ENCODE results near the gene PCDHB11.
"Not testable (repeated sequence)": the region's sequence is repeated elsewhere in the genome, so short reads cannot be mapped to it uniquely, and the experiment has no call there.

The PCDHB11 gene

GRCh38 chr5:141199359-141200235, at the start of gene PCDHB11:
PCDHB11 (plus strand) TSS chr5:141199627; CDS start chr5:141199775, 148 bp downstream.
- no peak for DNase-seq

DNA sequence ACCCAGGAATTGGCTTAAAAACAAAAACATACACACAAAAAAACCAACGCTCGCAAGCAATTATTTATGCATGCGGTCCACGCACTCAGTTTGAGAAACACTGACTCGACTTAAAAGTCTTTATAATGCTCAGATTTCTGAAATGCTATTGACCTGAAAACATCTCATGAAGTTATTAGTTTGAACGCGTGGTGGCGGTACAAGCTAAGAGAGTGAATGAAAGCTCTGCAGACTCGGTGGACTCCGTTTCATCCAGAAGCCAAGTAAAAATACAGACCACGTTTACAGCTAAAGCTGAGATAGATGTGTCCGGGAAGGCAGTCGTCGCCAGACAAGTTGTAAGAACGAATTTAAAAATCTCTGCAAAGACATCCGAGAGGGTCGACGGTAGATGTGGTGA, 49.6 kb upstream of the PCDHB11 start, which contains the start of gene PCDHB6:
Gene PCDHB6, plus strand, starts transcription at position 246 of the 400 bp plus-strand sequence. CDS start 201 bp downstream, outside the sequence.
- no peak for DNase-seq

DNA sequence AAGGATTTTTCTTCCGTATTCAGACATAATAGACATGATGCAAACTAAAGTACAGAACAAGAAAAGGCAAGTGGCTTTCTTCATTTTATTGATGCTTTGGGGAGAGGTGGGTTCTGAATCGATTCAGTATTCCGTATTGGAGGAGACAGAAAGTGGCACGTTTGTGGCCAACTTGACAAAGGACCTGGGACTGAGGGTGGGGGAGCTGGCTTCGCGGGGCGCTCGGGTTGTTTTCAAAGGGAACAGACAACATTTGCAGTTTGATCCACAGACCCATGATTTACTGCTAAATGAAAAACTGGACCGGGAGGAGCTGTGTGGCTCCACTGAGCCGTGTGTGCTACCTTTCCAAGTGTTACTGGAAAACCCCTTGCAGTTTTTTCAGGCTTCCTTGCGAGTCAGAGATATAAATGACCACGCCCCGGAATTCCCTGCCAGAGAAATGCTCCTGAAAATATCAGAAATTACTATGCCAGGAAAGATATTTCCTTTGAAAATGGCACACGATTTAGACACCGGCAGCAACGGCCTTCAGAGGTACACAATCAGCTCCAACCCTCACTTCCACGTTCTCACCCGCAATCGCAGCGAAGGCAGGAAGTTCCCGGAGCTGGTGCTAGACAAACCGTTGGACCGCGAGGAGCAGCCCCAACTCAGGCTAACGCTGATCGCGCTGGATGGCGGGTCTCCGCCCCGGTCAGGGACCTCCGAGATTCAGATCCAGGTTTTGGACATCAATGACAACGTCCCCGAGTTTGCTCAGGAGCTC, 49.0 kb upstream of the PCDHB11 start:
- DNase-seq = no peak

- DNase-seq = no peak
Observed at GRCh38 chr5:141150993-141151325, 48.5 kb upstream of the PCDHB11 start.

GRCh38 chr5:141151632-141152031, 47.8 kb upstream of the PCDHB11 start:
- DNase-seq = not testable (repeated sequence)

- not testable (repeated sequence) for DNase-seq
Observed at GRCh38 chr5:141152096-141152495, 47.3 kb upstream of the PCDHB11 start.

DNA sequence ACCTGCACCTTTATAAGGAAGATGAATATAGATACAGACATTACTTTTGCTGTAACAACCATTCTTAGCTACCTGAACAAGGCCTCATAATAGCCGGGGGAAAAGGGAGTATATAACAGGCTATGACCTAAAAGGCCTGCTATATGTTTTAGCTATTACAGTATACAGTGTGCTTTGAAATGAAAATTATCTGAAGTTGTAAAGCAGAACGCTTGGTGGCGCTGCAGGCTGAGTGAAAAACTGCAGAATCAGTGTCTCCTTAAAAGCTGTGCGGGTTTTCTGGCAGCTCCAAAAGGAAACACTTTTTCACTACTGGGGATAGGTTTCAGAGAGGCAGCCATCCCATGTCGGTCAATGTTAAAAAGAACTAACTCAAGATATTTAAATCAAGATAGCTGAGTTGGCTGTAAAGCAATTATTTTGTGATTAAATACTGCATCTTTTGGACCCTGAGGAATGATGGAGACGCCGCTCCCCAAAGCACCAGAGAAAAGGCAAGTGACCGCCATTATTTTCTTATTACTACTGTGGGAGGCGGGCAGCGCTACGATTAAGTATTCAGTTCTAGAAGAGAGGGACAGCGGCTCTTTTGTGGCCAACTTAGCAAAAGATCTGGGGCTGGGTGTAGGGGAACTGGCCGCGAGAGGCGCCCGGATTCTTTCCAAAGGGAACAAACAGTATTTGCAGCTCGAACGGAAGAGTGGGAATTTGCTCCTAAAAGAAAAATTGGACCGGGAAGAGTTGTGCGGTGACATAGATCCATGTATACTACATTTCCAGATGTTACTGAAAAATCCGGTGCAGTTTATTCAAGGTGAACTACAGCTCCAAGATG, 43.7 kb upstream of the PCDHB11 start:
- no peak for DNase-seq

- not testable (repeated sequence) for DNase-seq
Observed at GRCh38 chr5:141157356-141157755, 42.1 kb upstream of the PCDHB11 start.

DNA sequence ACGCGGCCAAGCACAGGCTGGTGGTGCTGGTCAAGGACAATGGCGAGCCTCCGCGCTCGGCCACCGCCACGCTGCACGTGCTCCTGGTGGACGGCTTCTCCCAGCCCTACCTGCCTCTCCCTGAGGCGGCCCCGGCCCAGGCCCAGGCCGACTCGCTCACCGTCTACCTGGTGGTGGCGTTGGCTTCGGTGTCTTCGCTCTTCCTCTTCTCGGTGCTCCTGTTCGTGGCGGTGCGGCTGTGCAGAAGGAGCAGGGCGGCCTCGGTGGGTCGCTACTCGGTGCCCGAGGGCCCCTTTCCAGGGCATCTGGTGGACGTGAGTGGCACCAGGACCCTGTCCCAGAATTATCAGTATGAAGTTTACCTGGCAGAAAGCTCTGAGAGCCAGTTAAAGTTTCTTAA, 41.5 kb upstream of the PCDHB11 start:
- DNase-seq = not testable (repeated sequence)

DNA sequence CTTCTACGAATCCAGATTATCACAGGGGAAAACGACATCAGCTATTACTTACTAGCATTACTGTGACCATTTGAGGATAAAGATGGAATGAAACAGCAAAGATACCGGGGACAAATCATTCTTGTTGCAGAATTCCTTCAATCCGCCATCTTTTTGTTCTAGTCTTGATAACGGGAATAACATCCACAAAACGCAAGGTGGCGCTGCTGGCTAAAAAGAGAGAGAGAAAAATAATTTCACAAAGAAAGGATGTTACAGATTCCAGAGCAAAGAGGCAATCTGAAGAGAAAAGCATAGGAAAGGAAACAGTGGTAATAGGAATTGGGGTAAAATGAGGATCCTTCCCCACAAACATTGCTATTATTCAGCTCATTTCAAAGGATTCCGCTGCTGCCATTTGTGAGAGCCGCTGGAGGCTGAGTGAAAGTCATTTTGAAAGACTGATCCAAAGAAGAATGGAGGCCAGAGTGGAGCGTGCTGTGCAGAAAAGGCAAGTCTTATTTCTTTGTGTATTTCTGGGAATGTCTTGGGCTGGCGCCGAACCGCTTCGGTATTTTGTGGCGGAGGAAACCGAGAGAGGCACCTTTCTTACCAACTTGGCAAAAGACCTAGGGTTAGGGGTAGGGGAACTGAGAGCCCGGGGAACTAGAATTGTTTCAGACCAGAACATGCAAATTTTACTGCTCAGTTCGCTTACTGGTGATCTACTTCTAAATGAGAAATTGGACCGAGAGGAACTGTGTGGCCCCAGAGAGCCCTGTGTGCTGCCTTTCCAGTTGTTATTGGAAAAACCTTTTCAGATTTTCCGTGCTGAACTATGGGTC, 26.8 kb upstream of the PCDHB11 start, which contains the start of gene PCDHB7:
Gene PCDHB7, plus strand, starts transcription at position 264 of the 824 bp plus-strand sequence. Its CDS starts 192 bp downstream, at position 456.
- no peak for DNase-seq

DNA sequence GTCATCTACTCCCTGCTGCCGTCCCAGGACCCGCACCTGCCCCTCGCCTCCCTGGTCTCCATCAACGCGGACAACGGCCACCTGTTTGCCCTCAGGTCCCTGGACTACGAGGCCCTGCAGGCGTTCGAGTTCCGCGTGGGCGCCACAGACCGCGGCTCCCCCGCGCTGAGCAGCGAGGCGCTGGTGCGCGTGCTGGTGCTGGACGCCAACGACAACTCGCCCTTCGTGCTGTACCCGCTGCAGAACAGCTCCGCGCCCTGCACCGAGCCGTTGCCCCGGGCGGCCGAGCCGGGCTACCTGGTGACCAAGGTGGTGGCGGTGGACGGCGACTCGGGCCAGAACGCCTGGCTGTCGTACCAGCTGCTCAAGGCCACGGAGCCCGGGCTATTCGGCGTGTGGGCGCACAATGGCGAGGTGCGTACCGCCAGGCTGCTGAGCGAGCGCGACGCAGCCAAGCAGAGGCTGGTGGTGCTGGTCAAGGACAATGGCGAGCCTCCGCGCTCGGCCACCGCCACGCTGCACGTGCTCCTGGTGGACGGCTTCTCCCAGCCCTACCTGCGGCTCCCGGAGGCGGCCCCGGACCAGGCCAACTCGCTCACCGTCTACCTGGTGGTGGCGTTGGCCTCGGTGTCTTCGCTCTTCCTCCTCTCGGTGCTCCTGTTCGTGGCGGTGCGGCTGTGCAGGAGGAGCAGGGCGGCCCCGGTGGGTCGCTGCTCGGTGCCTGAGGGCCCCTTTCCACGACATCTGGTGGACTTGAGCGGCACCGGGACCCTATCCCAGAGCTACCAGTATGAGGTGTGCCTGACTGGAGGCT, 24.9 kb upstream of the PCDHB11 start:
- DNase-seq = not testable (repeated sequence)

DNA sequence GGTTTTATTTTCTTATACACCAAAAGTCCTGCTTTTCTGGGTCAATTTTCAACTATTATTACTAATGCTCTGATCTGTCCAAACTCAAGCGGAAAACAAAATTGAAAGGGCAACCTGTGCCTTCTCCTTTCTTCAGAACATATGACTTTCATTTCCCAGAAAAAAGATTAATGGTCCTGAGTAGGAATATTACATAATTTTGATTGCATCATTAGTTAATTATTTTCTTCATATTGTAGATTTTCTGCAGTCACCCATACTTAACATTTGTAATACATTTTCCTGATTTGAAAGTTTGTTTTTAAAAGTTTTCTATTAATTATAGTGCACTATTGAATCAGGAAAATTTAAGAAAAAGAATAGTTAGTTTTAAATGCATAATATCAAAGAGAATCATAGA, 23.5 kb upstream of the PCDHB11 start:
- no peak for DNase-seq

DNA sequence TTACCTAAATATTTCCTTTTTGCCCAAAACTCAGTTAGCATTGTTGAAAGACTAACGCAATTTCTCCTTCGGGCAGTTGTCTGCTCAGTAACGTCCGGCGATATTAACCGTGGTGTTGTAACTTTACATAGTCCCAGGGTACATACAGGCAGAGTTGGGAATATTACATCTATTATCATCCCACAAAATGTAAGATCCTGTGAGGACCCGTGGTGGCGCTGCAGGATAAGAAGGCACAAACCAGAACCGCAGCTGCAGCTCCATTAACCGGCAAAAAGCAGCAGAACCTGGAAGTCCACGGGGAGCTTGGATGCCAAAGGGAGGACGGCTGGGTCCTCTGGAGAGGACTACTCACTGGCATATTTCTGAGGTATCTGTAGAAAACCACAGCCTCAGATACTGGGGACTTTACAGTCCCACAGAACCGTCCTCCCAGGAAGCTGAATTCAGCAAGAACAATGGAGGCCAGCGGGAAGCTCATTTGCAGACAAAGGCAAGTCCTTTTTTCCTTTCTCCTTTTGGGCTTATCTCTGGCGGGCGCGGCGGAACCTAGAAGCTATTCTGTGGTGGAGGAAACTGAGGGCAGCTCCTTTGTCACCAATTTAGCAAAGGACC, 21.7 kb upstream of the PCDHB11 start, which contains the start of gene PCDHB8:
Gene PCDHB8, plus strand, starts transcription at position 214 of the 615 bp plus-strand sequence. Its CDS starts 245 bp downstream, at position 459.
- not testable (repeated sequence) for DNase-seq

- DNase-seq = not testable (repeated sequence)
Observed at GRCh38 chr5:141179371-141179770, 20.1 kb upstream of the PCDHB11 start.

DNA sequence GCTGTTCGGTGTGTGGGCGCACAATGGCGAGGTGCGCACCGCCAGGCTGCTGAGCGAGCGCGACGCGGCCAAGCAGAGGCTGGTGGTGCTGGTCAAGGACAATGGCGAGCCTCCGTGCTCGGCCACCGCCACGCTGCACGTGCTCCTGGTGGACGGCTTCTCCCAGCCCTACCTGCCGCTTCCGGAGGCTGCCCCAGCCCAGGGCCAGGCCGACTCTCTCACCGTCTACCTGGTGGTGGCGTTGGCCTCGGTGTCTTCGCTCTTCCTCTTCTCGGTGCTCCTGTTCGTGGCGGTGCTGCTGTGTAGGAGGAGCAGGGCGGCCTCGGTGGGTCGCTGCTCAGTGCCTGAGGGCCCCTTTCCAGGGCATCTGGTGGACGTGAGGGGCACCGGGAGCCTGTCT, 19.6 kb upstream of the PCDHB11 start:
- not testable (repeated sequence) for DNase-seq

DNA sequence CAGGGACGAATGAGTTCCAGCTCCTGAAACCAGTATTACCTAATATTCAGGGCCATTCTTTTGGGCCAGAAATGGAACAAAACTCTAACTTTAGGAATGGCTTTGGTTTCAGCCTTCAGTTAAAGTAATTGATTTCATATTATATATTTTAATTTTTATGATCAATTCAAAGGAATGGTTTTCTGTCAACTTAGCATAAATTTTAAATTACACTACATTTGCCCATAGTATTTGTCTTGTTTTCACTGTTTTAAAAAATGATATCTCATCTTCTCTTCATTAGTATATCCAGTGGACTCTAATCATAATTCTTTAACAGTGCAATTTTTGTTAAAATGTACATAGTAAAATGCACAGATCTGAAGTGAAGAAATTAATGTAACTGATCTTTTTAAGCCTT, 19.1 kb upstream of the PCDHB11 start:
- DNase-seq = no peak

- DNase-seq = no peak
Observed at GRCh38 chr5:141182248-141182647, 17.2 kb upstream of the PCDHB11 start, which contains the start of gene PCDHB16. PCDHB16 (plus strand) TSS chr5:141182387; CDS start chr5:141182560, 173 bp downstream.

DNA sequence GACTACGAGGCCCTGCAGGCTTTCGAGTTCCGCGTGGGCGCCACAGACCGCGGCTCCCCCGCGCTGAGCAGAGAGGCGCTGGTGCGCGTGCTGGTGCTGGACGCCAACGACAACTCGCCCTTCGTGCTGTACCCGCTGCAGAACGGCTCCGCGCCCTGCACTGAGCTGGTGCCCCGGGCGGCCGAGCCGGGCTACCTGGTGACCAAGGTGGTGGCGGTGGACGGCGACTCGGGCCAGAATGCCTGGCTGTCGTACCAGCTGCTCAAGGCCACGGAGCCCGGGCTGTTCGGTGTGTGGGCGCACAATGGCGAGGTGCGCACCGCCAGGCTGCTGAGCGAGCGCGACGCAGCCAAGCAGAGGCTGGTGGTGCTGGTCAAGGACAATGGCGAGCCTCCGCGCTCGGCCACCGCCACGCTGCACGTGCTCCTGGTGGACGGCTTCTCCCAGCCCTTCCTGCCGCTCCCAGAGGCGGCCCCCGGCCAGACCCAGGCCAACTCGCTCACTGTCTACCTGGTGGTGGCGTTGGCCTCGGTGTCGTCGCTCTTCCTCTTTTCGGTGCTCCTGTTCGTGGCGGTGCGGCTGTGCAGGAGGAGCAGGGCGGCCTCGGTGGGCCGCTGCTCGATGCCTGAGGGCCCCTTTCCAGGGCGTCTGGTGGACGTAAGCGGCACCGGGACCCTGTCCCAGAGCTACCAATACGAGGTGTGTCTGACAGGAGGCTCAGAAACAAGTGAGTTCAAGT, 15.1 kb upstream of the PCDHB11 start:
- DNase-seq = not testable (repeated sequence)

GRCh38 chr5:141186897-141187512, 12.4 kb upstream of the PCDHB11 start, which contains the start of gene PCDHB9:
PCDHB9 (plus strand) TSS chr5:141187161; CDS start chr5:141187319, 158 bp downstream.
- DNase-seq = peak; percentile 69

Data from DMS 273 treated with DMSO at 0.1 percent for 48 hours (cell line).